Omental fat pad (tissue), 4 donors: ENCODE results near the gene VAV2. TPM values are rescaled to one million over a fixed set of nuclear protein-coding genes. Genes with fewer than 3 reads are reported as not detected.

Experiments used
- ATAC-seq: fragments of 150-250 bp; one replicate; pipeline ENCODE4 v1.9.1; 2016; ENCODE audit warnings: mild to moderate bottlenecking, moderate library complexity; ENCODE audit not compliant: low FRiP score
- DNase-seq: peaks from one replicate; pipeline ENCODE4 v3.0.0-alpha.2; 2019; ENCODE audit warnings: low spot score
- CTCF ChIP-seq, 3 donors: fragments of 450-650 bp; IDR thresholded peaks; one replicate each; pipeline ENCODE4 v1.5.1; 2016 to 2017; ENCODE audit warnings: antibody characterized with exemption in 3 of 3, mild to moderate bottlenecking in 3 of 3, moderate library complexity in 2 of 3
- total RNA-seq, 4 donors: library from RNA; depleted of rRNA; stranded (reverse); fragments of >200 nt; gene quantifications; one replicate each; pipeline ENCODE4 v1.1.0, GENCODE V29; 2016

Gene VAV2
- total RNA-seq, 4 donors from 2014 or later = 4.0 to 10.9 (median 6.2) TPM

- no peak for ATAC-seq
- TF ChIP-seq CTCF (IDR thresholded peaks at IDR 0.05) = no peak
- no peak for DNase-seq
These were observed 228.6 kb downstream of the VAV2 start for GRCh38 chr9:133763272-133764183.

GRCh38 chr9:133762488-133763271 is 229.4 kb downstream of the VAV2 start:
- DNase-seq = no peak
- TF ChIP-seq CTCF (IDR thresholded peaks at IDR 0.05) = no peak
- ATAC-seq = no peak

- DNase-seq = no peak
- no peak for ATAC-seq
- TF ChIP-seq CTCF (IDR thresholded peaks at IDR 0.05) = no peak
These were observed 230.4 kb downstream of the VAV2 start for GRCh38 chr9:133761641-133762248.

- DNase-seq = no peak
- TF ChIP-seq CTCF (IDR thresholded peaks at IDR 0.05) = no peak
- ATAC-seq = no peak
These were observed 231.3 kb downstream of the VAV2 start for GRCh38 chr9:133760713-133761290.

GRCh38 chr9:133759946-133760345 is 232.2 kb downstream of the VAV2 start:
- DNase-seq (no peak), ATAC-seq (no peak)
- TF ChIP-seq CTCF (IDR thresholded peaks at IDR 0.05) = no peak

- DNase-seq (no peak), ATAC-seq (no peak)
- TF ChIP-seq CTCF (IDR thresholded peaks at IDR 0.05) = no peak
These were observed 232.8 kb downstream of the VAV2 start for GRCh38 chr9:133759146-133759900.
